Fibroblast of the conjunctiva (primary cell): ENCODE results near the gene STK4.

ENCODE experiments used
- DNase-seq: peaks from one replicate; pipeline ENCODE4 v3.0.0-alpha.2; 2010; ENCODE audit warnings: low read depth

STK4 gene

DNA sequence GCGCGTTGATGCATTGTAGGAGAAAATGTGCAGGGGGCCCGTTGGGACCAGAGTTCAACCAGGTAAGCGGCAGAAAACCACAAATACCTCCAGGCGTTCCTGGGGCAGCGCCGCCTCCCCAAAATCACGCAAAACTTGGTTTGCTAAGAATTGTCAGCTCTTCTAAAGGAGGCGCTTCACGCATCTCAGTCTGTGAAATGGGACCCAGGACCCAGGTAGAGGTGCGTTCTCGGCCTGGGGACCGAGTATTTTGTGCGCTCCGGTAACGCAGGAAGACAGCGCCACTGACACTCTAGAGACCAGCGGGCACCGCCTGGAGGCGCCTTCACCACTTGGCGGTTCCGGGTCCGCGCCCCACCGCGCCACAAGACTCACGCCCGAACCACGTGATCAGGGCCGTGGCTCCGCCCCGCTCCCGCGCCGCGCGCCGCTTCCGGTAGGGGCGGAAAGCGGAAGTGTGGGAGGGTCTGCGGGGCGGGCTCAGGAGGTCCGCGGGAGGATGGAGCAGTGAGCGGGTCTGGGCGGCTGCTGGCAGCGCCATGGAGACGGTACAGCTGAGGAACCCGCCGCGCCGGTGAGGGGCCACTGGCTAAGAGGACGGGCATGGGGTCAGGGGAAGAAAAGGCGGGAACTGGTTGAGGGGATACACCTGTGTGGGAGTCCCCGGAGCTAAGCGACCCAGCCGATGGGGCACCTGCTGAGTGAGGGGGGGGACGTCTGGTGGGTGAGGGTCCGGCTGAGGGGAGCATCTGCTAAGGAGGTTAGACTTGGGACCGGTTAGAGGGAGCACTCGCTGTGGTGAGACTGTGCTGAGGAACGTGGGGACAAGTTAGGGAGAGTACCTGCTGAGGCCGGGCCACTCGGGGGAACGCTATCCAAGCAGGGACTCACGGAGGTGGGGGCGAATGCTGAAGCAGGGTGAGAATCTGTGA, at the start of gene STK4:
Gene STK4 (plus strand): TSS at position 483 of the 932 bp plus-strand sequence. CDS start 57 bp downstream, at position 540.
- DNase-seq, result peak; percentile 80

DNA sequence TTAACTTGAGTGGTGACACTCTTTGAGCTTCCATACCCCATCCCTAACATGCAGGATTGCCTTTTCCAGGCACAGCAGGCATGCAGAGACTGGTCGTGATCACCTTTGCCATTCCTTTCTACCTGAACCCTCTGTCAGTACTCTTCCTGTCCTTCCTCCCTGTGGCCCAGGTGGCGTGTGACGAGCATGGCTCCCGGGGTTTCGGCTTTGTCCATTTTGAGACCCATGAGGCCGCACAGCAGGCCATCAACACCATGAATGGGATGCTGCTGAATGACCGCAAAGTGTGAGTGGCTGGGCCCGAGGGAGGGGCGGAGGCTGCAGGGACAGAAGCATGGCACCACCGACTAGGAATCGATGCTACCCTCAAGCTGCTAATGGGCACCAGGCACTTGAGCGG, 49.7 kb upstream of the STK4 start:
- no peak for DNase-seq

DNA sequence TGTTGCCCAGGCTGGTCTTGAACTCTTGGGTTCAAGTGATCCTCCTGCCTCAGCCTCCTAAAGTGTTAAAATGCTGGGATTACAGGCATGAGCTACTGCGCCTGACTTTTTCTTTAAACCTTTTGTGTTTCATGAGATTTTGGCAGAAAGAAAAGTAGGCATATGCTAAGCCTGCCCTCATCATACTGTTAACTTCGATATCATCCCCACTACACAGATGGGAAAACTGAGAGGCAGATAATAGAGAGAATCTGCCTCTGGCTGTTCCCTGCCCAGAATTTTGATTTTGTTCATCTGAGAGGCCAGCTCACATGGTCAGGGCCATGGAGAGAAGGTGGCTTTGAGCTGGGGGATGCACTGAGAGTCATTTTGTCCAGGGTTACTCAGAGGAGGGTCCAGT, 48.9 kb upstream of the STK4 start:
- DNase-seq, result no peak

DNA sequence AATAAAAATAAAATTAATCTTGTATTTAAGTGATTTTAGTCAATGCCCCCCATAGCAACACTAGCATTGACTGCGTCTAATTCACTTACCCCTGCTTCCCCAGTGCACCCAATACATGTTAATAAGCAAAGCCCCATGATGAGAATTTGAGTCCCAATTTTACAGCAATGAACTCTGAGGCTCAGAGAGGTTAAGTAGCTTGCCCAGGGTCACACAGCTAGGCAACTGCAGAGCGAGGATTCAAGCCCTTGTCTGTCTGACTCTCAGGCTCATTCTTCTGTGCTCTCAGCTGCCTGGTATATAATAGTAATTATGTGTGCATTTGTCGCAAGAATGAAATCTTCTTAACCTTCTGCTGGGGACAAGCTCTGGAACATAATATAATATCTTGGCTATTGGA, 48.0 kb upstream of the STK4 start:
- no peak for DNase-seq

DNA sequence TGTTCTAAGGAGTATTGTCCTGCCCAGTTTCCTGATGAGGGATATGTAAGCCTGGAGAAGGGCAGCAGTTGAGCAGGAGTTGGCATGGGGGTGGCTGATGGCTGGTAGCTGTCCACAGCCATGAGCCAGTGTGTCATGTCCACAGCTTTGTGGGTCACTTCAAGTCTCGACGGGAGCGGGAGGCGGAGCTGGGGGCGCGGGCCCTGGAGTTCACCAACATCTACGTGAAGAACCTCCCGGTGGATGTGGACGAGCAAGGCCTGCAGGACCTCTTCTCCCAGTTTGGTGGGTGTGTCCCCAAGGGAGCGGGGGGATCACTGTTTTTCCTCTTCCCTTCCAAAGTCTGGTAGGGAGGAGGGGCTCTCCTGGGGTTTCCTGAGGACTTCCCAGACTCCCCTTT, 47.6 kb upstream of the STK4 start:
- DNase-seq, result no peak

DNA sequence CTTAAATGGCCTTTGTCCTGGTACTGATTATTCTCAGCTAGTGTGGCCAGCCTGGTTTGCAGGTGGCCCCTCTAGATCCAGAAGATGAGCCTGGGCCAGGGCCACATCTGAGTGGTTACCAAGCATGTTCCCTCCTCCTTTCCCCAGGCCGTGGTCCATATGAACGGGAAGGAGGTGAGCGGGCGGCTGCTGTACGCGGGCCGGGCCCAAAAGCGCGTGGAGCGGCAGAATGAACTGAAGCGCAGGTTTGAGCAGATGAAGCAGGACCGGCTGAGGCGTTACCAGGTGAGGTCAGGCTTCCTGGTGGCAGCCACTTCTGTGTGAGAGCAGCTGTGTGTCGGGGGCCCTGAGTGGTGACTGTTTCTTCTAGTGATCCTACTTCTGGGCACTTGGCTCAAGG, 44.9 kb upstream of the STK4 start:
- no peak for DNase-seq

DNA sequence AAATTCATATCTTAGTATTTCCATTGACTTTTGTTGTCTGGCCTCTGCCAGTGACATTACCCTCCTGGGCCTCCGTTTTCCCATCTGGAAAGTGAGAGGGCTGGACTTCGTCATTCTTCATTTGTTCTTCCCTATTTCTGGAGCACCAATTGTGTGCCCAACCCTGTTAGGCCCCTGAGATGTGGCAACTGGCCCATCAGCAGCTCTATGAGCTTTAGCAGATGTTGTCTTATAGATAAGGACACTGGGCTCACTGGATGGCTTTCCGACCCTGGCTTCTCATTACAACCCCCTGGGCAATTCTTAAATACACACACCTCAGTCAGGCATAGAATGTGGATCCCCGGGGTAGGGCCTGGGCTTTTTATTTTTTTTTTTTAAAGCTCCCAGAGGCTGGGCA, 41.8 kb upstream of the STK4 start:
- no peak for DNase-seq

DNA sequence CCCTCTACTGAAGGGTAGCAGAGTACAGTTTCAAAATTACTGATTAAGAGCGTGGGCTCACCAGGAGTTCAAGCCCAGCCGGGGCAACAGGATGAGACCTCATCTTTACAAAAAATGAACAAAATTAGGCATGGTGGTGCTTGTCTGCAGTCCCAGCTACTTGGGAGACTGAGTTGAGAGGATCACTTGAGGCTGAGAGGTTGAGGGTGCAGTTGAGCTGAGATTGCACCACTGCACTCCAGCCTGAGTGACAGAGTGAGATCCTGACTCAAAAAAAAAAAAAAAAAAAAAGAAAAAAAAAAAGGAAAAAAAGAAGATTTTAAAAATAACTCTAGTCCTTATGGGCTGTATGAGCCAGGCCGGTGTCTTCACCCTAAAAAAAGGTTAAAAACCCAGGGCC, 37.7 kb upstream of the STK4 start:
- no peak for DNase-seq

DNA sequence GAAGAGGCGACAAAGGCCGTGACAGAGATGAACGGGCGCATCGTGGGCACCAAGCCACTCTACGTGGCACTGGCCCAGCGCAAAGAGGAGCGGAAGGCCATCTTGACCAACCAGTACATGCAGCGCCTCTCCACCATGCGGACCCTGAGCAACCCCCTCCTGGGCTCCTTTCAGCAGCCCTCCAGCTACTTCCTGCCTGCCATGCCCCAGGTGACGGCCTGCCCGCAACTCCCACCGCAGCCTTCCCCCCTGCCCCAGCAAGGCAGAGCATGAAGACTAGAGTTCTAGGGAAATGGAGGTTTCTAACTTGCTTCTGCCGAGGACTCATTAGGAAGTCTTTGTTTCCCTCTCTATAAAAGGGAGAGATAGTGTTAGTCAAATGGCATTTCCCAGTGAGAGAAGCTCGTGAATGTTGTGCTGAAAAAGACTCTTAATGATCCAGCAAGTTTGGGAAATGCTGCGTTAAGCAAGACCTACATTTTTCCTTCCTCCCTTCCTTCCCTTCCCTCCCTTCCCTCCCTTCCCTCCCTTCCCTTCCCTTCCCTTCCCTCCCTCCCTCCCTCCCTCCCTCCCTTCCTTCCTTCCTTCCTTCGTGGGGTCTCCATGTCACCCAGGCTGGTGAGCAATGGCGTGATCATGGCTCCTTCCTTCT, 35.7 kb upstream of the STK4 start:
- DNase-seq, result no peak

DNA sequence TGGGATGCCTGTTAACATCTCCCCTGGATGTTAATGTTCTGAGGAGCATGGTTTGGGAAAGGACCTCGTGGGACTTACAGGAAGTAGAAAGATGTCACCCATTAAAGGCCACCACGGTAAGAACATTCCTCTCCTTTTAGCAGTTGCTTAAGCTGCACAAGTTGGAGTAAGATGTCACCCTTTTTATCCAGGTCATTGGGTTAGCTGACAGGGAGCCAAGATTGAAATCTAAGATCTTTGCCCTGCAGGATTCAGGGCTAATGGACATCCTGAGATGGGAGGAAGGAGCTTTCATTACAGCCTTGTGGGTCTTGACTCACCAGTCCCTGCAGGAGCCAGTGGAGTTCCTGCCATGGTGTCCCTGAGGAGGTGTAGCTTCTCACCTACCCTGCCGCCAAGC, 34.4 kb upstream of the STK4 start:
- DNase-seq, result no peak

DNA sequence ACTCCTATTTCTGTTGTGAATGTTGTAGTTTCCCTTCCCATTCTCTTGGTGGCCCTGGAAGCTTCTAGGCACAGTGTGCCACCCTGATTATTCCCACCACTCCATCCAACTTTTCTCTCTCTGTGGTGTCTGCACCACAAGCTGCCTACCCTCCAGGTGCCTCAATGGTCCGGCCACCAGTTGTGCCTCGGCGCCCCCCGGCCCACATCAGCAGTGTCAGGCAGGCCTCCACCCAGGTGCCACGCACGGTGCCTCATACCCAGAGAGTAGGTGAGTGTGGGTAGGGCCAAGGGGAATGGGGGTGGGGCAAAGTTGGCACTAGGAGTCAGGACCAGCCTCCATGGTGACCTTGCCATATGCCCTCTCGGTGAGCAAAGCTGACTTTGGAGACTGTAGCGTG, 33.4 kb upstream of the STK4 start:
- no peak for DNase-seq

DNA sequence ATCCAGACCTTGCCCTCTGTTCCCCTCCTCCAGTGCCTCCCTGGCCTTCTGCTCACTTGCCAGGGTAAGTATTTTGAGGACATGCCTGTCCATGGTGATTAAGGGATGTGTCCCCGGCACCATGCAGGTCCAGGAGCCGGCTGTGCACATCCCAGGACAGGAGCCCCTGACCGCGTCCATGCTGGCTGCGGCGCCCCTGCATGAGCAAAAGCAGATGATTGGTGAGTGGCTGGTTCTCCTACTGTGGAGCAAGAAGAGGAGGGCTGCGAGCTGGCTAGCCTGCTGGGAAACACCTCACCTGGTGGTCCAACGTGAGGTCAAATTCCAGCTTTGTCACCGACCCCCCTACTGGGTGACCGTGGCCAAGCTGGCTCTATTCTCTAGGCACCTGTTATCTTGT, 29.8 kb upstream of the STK4 start:
- DNase-seq, result no peak

DNA sequence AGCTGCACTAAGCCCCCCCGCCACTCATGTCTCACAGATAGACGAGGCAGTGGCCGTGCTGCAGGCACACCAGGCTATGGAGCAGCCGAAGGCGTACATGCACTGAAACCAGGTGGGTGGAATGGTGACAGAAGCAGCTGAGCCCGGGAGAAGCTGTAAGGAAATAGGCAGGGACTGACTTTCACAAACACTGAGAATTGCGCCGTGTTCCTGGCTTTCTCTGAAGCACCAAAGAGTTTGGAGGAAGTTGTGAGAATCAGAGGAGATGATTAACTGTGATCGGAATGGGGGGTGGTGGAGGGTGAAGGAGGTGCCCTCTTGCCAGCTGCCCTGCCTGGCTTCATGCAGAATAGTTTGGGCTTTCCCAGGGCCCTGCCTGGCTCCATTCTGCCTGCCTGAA, 27.7 kb upstream of the STK4 start:
- no peak for DNase-seq

DNA sequence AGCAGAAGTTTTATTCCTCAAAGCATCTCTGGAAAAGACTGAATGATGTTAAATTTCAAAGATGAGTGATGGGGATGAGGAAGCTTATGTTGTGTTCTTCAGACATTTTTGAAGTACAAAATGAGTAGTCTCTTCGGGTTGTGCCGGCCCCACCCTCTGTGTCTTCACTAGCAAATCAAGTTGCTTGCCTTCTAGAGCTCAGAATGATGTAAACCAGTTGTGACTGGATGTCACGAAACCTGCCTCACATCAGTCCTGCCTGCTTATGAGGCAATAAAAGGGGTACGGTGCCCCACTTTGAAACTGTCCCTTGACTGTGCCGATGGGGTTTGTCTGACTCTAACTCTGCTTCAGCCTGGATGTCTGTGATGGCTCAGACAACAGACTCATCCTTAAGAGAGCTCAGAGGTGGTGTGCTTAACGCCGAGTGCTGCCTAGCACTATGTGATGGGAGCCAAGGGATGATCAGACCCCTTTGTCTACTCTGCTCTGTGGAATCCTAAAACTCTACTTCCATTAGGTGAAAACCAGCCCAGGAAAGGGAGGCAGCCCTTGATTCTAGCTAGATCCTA, 25.1 kb upstream of the STK4 start:
- DNase-seq, result no peak

DNA sequence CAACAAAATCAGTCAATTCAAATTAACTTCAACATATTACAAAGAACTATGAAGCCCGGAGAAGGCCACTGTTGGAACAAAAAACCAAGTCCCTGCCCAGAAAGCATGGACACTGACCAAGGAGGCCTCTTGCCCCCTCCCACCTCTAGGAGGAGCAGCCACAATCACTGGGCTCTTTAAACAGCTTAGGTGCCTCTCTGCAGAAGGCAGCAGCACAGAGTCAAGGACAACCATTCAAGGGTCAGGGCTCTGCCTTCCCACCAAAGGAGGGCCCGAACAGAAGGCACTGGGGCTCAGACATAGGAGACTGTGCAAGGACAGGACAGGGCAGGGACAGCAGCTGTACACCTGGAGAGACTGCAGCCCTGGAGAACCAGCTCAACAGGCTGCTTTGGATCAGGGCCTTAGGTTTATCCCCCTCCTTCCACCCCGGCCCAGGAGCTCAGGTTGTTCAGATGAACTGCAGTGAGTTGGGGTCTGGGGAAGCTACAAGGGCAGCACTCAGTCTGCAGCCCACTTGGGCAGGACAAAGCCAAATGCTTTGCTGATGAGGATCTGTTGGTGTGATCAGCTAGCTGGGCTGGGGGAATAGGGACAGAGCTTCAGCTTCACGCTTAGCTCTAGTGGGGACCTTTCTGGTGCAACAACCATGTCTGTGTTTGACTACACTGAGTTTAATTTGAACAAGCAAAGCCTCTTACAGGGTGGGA, 23.9 kb upstream of the STK4 start:
- no peak for DNase-seq

DNA sequence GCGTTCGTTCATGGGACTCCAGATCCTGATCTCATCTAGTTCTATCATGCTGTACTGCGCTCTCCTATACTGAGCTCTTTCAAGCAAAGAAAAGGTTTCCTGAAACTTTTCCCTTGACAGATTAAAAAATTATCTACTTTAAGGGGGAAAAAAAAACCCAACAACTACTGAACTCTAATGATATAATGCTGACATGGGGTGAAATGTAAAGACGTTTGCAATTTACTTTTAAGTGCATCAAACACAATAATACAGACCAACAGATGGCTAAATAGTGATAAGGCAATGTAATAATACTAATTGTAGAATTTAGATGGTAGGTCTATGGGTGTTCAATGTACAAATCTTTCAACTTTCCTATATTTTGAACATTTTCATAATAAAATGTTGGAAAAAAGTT, 22.5 kb upstream of the STK4 start:
- DNase-seq, result no peak

DNA sequence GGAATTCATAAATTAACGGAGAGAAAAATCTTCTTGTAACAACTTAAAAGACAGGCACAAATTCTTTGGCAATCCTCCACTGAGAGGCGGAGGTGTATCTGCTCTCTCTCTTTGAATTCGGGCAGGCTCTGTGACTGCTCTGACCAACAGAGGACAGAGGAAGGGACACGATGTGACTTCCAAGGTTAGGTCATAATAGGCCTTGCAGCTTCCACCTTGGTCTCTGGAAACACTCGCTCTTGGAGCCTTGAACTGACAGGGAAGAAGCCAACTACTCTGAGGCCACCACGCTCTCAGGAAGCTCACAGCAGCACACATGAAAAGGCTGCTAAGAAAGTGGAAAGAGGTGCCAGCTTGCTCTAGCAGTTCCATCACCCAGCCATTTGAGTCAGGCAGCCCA, 21.1 kb upstream of the STK4 start:
- no peak for DNase-seq

DNA sequence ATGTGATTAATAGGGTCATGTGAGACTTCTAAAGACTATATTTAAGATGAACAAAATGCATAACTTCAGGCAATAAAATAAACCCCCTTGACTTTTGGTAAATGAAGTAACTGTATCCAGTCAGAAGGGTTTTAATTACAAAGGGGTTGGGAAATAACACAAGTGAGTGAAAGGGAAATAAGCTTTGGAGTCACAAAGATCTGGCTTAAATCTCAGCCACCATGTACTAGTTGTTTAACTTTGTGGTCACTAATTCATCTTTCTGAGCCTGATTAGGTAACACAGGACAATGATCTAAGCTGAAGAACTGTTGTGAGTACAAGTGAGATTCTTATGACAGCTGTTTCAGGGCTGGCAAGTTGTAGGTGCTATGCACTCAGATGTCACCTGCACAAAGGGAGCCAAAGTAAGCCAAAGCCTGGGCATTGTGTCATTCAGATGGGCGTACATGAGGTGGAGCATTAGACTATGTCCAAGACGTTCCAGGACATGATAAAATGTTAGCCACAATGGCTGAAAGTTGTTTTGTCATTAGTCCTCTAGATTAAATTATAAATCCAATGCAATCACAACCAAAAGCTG, 19.9 kb upstream of the STK4 start:
- no peak for DNase-seq

DNA sequence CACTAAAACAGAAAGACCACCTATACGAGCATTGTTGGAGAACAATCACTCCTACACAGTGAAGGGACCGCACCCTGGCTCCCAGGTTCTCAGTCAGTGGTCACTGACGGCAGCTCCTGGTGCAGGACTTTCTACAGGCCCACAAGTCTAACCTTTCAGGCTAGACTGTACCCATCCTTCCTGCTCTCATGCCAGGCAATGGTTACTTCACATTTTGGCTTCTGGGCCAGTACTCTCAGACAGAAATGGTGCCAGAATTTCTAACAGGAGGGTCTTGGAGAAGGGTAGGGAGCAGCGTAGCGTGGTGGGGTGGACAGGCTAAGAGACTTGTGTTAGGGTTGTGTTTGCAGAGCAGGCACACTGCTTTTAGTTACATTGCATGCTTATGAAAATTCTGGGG, 18.2 kb upstream of the STK4 start:
- DNase-seq, result no peak

DNA sequence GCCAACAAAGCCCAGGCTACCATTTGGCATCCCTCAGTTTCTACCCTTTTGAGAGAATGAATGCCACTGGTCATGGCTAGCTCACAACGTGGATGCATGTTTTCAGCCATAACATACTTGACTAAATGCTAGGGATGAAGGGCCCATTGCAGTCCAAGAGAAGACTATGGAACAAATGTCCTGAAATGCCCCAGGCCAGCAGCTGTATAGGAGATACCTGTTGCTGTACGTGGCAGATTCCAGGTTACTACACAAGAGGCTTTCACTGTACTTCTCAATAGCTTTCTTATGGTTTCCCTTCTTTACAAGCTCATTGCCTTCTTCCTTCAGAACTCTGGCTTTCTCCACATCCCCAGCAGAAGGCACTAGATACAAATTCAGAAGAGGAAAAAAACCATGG, 17.8 kb upstream of the STK4 start:
- DNase-seq, result no peak

DNA sequence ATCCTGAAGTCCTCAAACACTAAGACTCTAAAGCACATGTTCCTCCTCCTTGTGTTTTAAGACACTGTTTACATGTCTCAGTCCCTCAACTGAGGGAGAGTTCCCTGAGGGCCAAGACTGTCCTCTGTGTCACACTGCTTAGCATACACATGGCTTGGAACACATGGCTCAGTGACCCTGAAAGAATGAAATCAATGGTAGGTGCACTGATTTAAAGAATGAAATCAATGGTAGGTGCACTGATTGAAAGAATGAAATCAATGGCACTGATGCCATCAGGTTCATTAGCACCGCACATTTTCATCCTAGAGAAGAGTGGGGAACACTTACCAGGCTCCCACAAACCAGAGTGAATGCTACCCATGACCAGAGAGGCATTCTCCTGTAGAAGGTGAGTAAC, 15.9 kb upstream of the STK4 start:
- no peak for DNase-seq

DNA sequence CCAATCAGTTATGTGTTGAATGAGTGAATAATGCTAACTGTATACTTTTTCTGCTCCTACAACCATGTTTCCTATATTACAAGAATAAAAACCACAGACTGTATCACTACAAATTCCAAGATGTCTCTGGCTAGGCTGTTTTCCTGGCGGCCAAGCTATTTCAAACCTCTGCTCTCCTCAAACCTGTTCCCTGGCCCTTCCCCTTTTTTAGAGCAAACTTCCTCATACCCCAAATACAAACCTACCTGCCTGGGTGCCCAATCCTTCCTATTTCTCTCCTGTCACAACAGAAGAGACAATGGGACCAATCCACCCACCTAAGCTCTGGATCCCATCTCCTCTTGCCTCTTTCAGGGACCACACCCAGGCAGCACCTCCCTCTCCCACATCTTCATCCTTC, 13.6 kb upstream of the STK4 start:
- no peak for DNase-seq
